ACC112 (cell line): ENCODE measurements around the gene SELENOS.
A peak's percentile ranks its signal among the peaks of the same experiment; 100 is the strongest.

Source experiments
- H2AFZ ChIP-seq: fragments of 200-600 bp; sonication (generic); one replicate; pipeline ENCODE4 v1.6.0; 2017; ENCODE audit warnings: antibody characterized with exemption, low read length; ENCODE audit not compliant: unreplicated experiment
- H3K27ac ChIP-seq: fragments of 200-600 bp; sonication (generic); 2 replicates; pipeline ENCODE4 v1.5.1; 2014; ENCODE audit warnings: low read depth, mild to moderate bottlenecking, antibody characterized with exemption, low read length, moderate library complexity
- H3K27me3 ChIP-seq: fragments of 200-600 bp; sonication (generic); 2 replicates; pipeline ENCODE4 v1.6.1; 2014; ENCODE audit warnings: mild to moderate bottlenecking, antibody characterized with exemption, low read length, moderate library complexity, mixed read lengths; ENCODE audit not compliant: insufficient read depth
- H3K36me3 ChIP-seq: fragments of 200-600 bp; sonication (generic); 2 replicates; pipeline ENCODE4 v1.6.1; 2016; ENCODE audit warnings: mild to moderate bottlenecking, antibody characterized with exemption, low read length, moderate library complexity, mixed read lengths; ENCODE audit not compliant: insufficient read depth
- H3K4me1 ChIP-seq: fragments of 200-600 bp; sonication (generic); one replicate; pipeline ENCODE4 v1.6.1; 2016; ENCODE audit warnings: low read length, mixed read lengths; ENCODE audit not compliant: insufficient read depth, unreplicated experiment, control insufficient read depth
- H3K4me3 ChIP-seq: fragments of 200-600 bp; sonication (generic); 2 replicates; pipeline ENCODE4 v1.5.1; 2014; ENCODE audit warnings: mild to moderate bottlenecking, low read depth, low read length
- H3K79me2 ChIP-seq: fragments of 200-600 bp; sonication (generic); one replicate; pipeline ENCODE4 v1.6.0; 2016; ENCODE audit warnings: low read length; ENCODE audit not compliant: control insufficient read depth, unreplicated experiment, insufficient read depth

Gene SELENOS

GRCh38 chr15:101258238-101259144, 18.8 kb downstream of the SELENOS start:
- Histone ChIP-seq H3K27ac (no peak overlapping the region), H3K27me3 (no peaks in the 10 kb centered on the region), H2AFZ (peak overlapping the region; percentile 55), H3K36me3 (no peaks in the 10 kb centered on the region), H3K4me1 (peaks cover 9% of the 10 kb centered on the region), H3K79me2 (no peaks in the 10 kb centered on the region), H3K4me3 (no peak overlapping the region)

DNA sequence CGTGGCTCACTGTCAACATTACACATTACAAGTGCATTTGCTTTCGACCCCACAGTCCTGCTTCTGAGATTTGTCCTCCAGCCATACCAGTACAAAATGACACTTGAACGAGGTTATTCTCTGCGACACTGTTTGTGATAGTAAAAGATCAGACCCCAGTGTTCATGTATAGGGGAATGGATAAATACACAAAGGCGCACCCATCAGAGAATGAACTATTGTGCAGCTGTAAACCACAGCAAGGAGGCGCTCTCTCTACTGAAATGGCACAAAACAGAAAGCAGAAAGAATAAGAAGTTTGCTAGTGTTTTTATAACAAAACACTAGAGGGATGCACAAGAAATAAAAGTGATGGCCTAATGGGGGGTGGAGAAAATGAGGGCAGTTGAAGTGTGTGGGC, 20.5 kb downstream of the SELENOS start:
- H3K4me3 ChIP-seq: no peak overlapping the region
- H3K36me3 ChIP-seq: no peaks in the 10 kb centered on the region
- no peak overlapping the region for H2AFZ ChIP-seq
- H3K4me1 ChIP-seq: peaks cover 15% of the 10 kb centered on the region
- H3K27me3 ChIP-seq: no peaks in the 10 kb centered on the region
- H3K79me2 ChIP-seq: peaks cover 7% of the 10 kb centered on the region
- no peak overlapping the region for H3K27ac ChIP-seq

DNA sequence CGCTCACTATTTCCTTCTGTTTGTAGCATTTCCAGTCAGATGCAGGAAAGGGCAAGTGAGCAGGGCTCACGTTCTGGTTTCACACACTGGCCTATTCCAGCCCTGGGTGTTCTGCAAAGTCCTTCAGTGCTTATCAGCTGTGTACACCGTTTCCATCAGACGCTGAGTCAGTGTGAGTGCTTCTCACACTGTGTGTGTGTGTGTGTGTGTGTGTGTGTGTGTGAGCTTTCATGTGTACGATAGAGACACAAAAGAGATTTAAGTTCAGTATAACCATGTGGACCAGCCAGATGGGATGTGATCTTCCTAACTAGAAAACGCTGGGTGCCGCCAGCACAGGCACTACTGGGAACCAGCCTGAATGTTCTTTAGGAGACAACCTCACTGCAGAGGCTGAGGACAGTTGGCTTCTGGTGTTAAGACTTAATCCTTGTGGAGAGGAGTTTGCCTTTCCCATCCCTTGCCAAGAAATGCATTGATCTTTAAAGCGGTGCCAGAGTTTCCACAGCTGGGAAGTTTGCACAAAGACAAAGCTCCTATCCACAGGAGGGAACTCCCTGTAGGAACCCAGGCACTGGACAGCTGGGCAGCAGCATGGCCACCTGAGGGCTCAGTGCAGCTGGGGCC, 21.6 kb downstream of the SELENOS start:
- peaks cover 15% of the 10 kb centered on the region for H3K4me1 ChIP-seq
- H2AFZ ChIP-seq: no peak overlapping the region
- peaks cover 11% of the 10 kb centered on the region for H3K79me2 ChIP-seq
- H3K36me3 ChIP-seq: no peaks in the 10 kb centered on the region
- no peaks in the 10 kb centered on the region for H3K27me3 ChIP-seq
- no peak overlapping the region for H3K27ac ChIP-seq
- no peak overlapping the region for H3K4me3 ChIP-seq

- no peaks in the 10 kb centered on the region for H3K36me3 ChIP-seq
- no peak overlapping the region for H3K4me3 ChIP-seq
- H3K4me1 ChIP-seq: peaks cover 16% of the 10 kb centered on the region
- no peaks in the 10 kb centered on the region for H3K27me3 ChIP-seq
- H3K27ac ChIP-seq: no peak overlapping the region
- peaks cover 18% of the 10 kb centered on the region for H3K79me2 ChIP-seq
- no peak overlapping the region for H2AFZ ChIP-seq
Measured at GRCh38 chr15:101255051-101255395, 22.3 kb downstream of the SELENOS start.

GRCh38 chr15:101254157-101255050, 22.9 kb downstream of the SELENOS start:
- no peak overlapping the region for H2AFZ ChIP-seq

GRCh38 chr15:101252836-101253235, 24.4 kb downstream of the SELENOS start:
- H3K4me3 ChIP-seq: peak overlapping the region; percentile 85

More at GRCh38 chr15:101254157-101255050, 22.9 kb downstream of the SELENOS start:
- Histone ChIP-seq H3K27me3 (no peaks in the 10 kb centered on the region), H3K36me3 (no peaks in the 10 kb centered on the region), H3K27ac (no peak overlapping the region), H3K4me3 (no peak overlapping the region), H3K79me2 (peaks cover 25% of the 10 kb centered on the region), H3K4me1 (peaks cover 22% of the 10 kb centered on the region)

GRCh38 chr15:101251830-101252820, 25.2 kb downstream of the SELENOS start, which contains the start of gene CHSY1:
Gene CHSY1, minus strand, starts transcription at chr15:101252048. Its CDS starts 592 bp downstream, at chr15:101251456.
- Histone ChIP-seq H3K27me3 (no peaks in the 10 kb centered on the region), H3K4me1 (peaks cover 34% of the 10 kb centered on the region), H2AFZ (peak within 1 kb of the TSS; percentile 84), H3K79me2 (peaks cover 46% of the 10 kb centered on the region), H3K4me3 (peak within 1 kb of the TSS; percentile 95), H3K36me3 (no peaks in the 10 kb centered on the region), H3K27ac (peak within 1 kb of the TSS; percentile 63)

More at GRCh38 chr15:101252836-101253235, 24.4 kb downstream of the SELENOS start:
- H3K27ac ChIP-seq: peak overlapping the region; percentile 63
- H3K36me3 ChIP-seq: no peaks in the 10 kb centered on the region
- peak overlapping the region; percentile 84 for H2AFZ ChIP-seq
- H3K79me2 ChIP-seq: peaks cover 39% of the 10 kb centered on the region
- H3K27me3 ChIP-seq: no peaks in the 10 kb centered on the region
- H3K4me1 ChIP-seq: peaks cover 27% of the 10 kb centered on the region

GRCh38 chr15:101250873-101251829, 26.1 kb downstream of the SELENOS start:
- H3K27me3 ChIP-seq: no peaks in the 10 kb centered on the region
- H3K4me1 ChIP-seq: peaks cover 35% of the 10 kb centered on the region
- peak overlapping the region; percentile 63 for H3K27ac ChIP-seq
- H3K36me3 ChIP-seq: no peaks in the 10 kb centered on the region
- H2AFZ ChIP-seq: peak overlapping the region; percentile 84
- H3K4me3 ChIP-seq: peak overlapping the region; percentile 95
- peaks cover 56% of the 10 kb centered on the region for H3K79me2 ChIP-seq

- Histone ChIP-seq H3K36me3 (no peaks in the 10 kb centered on the region), H3K4me3 (peak overlapping the region; percentile 95), H3K27me3 (no peaks in the 10 kb centered on the region), H3K27ac (peak overlapping the region; percentile 55), H3K79me2 (peaks cover 63% of the 10 kb centered on the region), H3K4me1 (peaks cover 35% of the 10 kb centered on the region), H2AFZ (no peak overlapping the region)
Measured at GRCh38 chr15:101250341-101250831, 26.9 kb downstream of the SELENOS start.
